Sigmoid colon (tissue), 7 donors: ENCODE results near the gene MORN2. TPM values are rescaled to one million over a fixed set of nuclear protein-coding genes. Genes with fewer than 3 reads are reported as not detected.

Experiments used
- DNase-seq: peaks from one replicate; pipeline ENCODE4 v3.0.0-alpha.2; 2019
- H3K27ac ChIP-seq, 4 donors: fragments of 200-600 bp; sonication (generic); one replicate each; pipeline ENCODE4 v1.5.1; 2016 to 2019; ENCODE audit warnings: mild to moderate bottlenecking in 1 of 4
- H3K27me3 ChIP-seq, 3 donors: fragments of 200-600 bp; sonication (generic); one replicate each; pipeline ENCODE4 v1.5.1; 2019; ENCODE audit warnings: mild to moderate bottlenecking in 1 of 3
- H3K36me3 ChIP-seq, 4 donors: fragments of 200-600 bp; sonication (generic); one replicate each; pipeline ENCODE4 v1.5.1; 2016 to 2019
- H3K4me1 ChIP-seq, 4 donors: fragments of 200-600 bp; sonication (generic); one replicate each; pipeline ENCODE4 v1.5.1; 2017 to 2019
- H3K4me3 ChIP-seq, 4 donors: fragments of 200-600 bp; sonication (generic); one replicate each; pipeline ENCODE4 v1.5.1; 2017 to 2019; ENCODE audit warnings: mild to moderate bottlenecking in 2 of 4, moderate library complexity in 1 of 4
- H3K9me3 ChIP-seq, 4 donors: fragments of 200-600 bp in 3 of 4; sonication (generic) in 3 of 4; one replicate each; pipeline versions ENCODE4 v1.5.1 to v1.6.1; 2013 to 2019
- EP300 ChIP-seq, 4 donors: sonication (generic); formaldehyde crosslinking; IDR thresholded peaks; one replicate each; pipeline ENCODE4 v1.6.1; 2017; ENCODE audit warnings: antibody characterized with exemption in 4 of 4
- POLR2A ChIP-seq, 2 donors: fragments of 450-650 bp; IDR thresholded peaks; one replicate each; pipeline ENCODE4 v1.6.1; 2016; ENCODE audit warnings: antibody characterized with exemption in 2 of 2, mild to moderate bottlenecking in 2 of 2, moderate library complexity in 2 of 2
- POLR2AphosphoS5 ChIP-seq, 4 donors: sonication (generic); formaldehyde crosslinking; IDR thresholded peaks; one replicate each; pipeline ENCODE4 v1.6.1; 2017; ENCODE audit warnings: antibody characterized with exemption in 4 of 4
- WGBS, 2 donors: extraction: QIAGEN DNeasy Blood & Tissue Kit; methylation state at CpG; one replicate each; pipeline ENCODE4 v1.1.7; 2013; 5-methylcytosine and 5-hydroxymethylcytosine counted together
- intact Hi-C: fragments of 100-400 bp; cut with DNase I; formaldehyde crosslinking; loops from one replicate; pipeline ENCODE4 v1.15.1; 2023
- polyA plus RNA-seq, 3 donors: library from polyadenylated mRNA; stranded (reverse); fragments of 200-250 nt; gene quantifications; one replicate each; pipeline ENCODE4 v1.2.3, GENCODE V29; 2013
- total RNA-seq, 4 donors: library from RNA; depleted of rRNA; stranded (reverse); fragments of >200 nt; gene quantifications; one replicate each; pipeline ENCODE4 v1.1.0, GENCODE V29; 2016
- TF ChIP-seq, protein P1 (sequence below), 4 experiments: fragments of 450-650 bp in 3 of 4; fragments of 200-600 bp in 1 of 4; IDR thresholded peaks; one replicate each; pipeline ENCODE4 v1.5.1; 2016 to 2019; ENCODE audit warnings: antibody characterized with exemption in 4 of 4, mild to moderate bottlenecking in 3 of 4, moderate library complexity in 2 of 4
- donor health status: healthy with polysubstance abuse.
- donor health status: Bipolar disorder and iron deficiency.
- donor health status: healthy.

MORN2 gene
- total and polyA plus RNA-seq, 7 donors: 6.4 to 30.6 (median 17.3) TPM

DNA sequence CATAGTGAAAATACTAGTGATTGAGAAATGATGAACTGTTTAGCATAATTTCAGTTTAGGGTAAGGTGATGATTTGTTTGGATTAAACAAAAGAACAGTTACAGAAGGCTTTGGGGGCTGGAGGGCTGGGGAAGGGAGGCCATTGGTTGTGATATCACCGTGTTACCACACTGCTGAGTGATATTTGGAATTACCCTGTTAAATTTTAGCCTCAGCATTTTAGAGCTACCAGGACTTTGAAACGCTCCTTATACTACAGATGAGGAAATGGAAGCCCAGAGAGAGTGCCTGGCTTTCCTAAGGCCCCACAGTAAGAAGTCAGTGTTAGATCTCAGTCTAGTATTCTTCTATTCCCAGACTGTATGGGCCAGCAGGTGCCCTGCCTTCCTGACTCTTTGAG is 29.5 kb downstream of the MORN2 start:
- intact Hi-C loops: no loop called here
- WGBS, 2 donors: 65 to 77% methylated on average over 2 of the region's 2 CpGs
- Histone ChIP-seq H3K36me3 (no peaks in the 10 kb centered on the region), H3K4me1 (no peaks in the 10 kb centered on the region), H3K4me3 (no peak overlapping the region), H3K27ac (no peak overlapping the region), H3K9me3 (no peaks in the 10 kb centered on the region), H3K27me3 (no peaks in the 10 kb centered on the region)
- no peak for DNase-seq
- TF ChIP-seq EP300 (IDR thresholded peaks at IDR 0.05): no peak
- no peak for TF ChIP-seq POLR2AphosphoS5 (IDR thresholded peaks at IDR 0.05)
- no peak for TF ChIP-seq POLR2A (IDR thresholded peaks at IDR 0.05)
- TF ChIP-seq, protein P1, sequence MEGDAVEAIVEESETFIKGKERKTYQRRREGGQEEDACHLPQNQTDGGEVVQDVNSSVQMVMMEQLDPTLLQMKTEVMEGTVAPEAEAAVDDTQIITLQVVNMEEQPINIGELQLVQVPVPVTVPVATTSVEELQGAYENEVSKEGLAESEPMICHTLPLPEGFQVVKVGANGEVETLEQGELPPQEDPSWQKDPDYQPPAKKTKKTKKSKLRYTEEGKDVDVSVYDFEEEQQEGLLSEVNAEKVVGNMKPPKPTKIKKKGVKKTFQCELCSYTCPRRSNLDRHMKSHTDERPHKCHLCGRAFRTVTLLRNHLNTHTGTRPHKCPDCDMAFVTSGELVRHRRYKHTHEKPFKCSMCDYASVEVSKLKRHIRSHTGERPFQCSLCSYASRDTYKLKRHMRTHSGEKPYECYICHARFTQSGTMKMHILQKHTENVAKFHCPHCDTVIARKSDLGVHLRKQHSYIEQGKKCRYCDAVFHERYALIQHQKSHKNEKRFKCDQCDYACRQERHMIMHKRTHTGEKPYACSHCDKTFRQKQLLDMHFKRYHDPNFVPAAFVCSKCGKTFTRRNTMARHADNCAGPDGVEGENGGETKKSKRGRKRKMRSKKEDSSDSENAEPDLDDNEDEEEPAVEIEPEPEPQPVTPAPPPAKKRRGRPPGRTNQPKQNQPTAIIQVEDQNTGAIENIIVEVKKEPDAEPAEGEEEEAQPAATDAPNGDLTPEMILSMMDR (IDR thresholded peaks at IDR 0.05): no peak

DNA sequence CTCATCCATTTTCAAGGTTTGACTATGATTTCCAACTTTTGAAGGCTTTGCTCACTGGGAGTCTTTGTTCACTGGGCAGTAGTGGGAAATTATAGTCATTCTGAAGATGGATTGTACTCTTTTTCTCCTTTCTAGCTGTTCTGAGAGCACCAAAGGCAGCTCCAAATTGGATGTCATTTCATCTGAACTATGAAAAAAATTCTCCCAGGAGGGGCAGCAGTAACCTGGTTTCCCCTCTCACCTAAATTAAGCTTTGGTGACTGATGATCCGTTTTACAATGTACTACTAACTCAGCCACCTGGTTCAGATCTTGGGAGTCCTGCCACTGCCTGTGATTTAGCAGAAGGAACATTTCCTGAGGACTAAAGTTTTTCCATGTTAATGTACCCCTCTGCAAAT is 31.5 kb downstream of the MORN2 start:
- 27 to 67% methylated on average over 1 of the region's 1 CpG for WGBS, 2 donors
- Histone ChIP-seq H3K27ac (no peak overlapping the region), H3K27me3 (no peaks in the 10 kb centered on the region), H3K4me3 (no peak overlapping the region), H3K4me1 (no peaks in the 10 kb centered on the region), H3K9me3 (no peaks in the 10 kb centered on the region), H3K36me3 (no peaks in the 10 kb centered on the region)
- intact Hi-C loops: no loop called here
- no peak for TF ChIP-seq POLR2A (IDR thresholded peaks at IDR 0.05)
- TF ChIP-seq, protein P1 (IDR thresholded peaks at IDR 0.05): no peak
- TF ChIP-seq POLR2AphosphoS5 (IDR thresholded peaks at IDR 0.05): no peak
- no peak for TF ChIP-seq EP300 (IDR thresholded peaks at IDR 0.05)
- DNase-seq: no peak

- H3K4me1 ChIP-seq: no peaks in the 10 kb centered on the region
- 77 to 87% methylated on average over 2 of the region's 2 CpGs for WGBS, 2 donors
- intact Hi-C loops: no loop called here
- no peaks in the 10 kb centered on the region for H3K27me3 ChIP-seq
- H3K4me3 ChIP-seq: no peak overlapping the region
- no peaks in the 10 kb centered on the region for H3K9me3 ChIP-seq
- TF ChIP-seq POLR2AphosphoS5 (IDR thresholded peaks at IDR 0.05) (no peak), POLR2A (IDR thresholded peaks at IDR 0.05) (no peak)
- TF ChIP-seq, protein P1 (IDR thresholded peaks at IDR 0.05): no peak
- no peak overlapping the region for H3K27ac ChIP-seq
- no peak for DNase-seq
- no peaks in the 10 kb centered on the region for H3K36me3 ChIP-seq
These were observed 32.2 kb downstream of the MORN2 start for GRCh38 chr2:38907743-38908562.

- Histone ChIP-seq H3K27ac (no peak overlapping the region), H3K36me3 (no peaks in the 10 kb centered on the region), H3K4me3 (no peak overlapping the region), H3K27me3 (no peaks in the 10 kb centered on the region), H3K9me3 (no peaks in the 10 kb centered on the region), H3K4me1 (no peaks in the 10 kb centered on the region)
- intact Hi-C loops: no loop called here
- DNase-seq: no peak
- TF ChIP-seq POLR2A (IDR thresholded peaks at IDR 0.05) (no peak), POLR2AphosphoS5 (IDR thresholded peaks at IDR 0.05) (no peak), EP300 (IDR thresholded peaks at IDR 0.05) (no peak)
- TF ChIP-seq, protein P1 (IDR thresholded peaks at IDR 0.05): no peak
- 91 to 97% methylated on average over 1 of the region's 1 CpG for WGBS, 2 donors
These were observed 34.1 kb downstream of the MORN2 start for GRCh38 chr2:38909872-38910271.

- TF ChIP-seq POLR2A (IDR thresholded peaks at IDR 0.05) (no peak), EP300 (IDR thresholded peaks at IDR 0.05) (no peak), POLR2AphosphoS5 (IDR thresholded peaks at IDR 0.05) (no peak)
- TF ChIP-seq, protein P1 (IDR thresholded peaks at IDR 0.05): no peak
- no peaks in the 10 kb centered on the region for H3K9me3 ChIP-seq
- H3K36me3 ChIP-seq: no peaks in the 10 kb centered on the region
- no peak overlapping the region for H3K4me3 ChIP-seq
- 89 to 90% methylated on average over 1 of the region's 1 CpG for WGBS, 2 donors
- no peaks in the 10 kb centered on the region for H3K4me1 ChIP-seq
- intact Hi-C loops: no loop called here
- H3K27me3 ChIP-seq: no peaks in the 10 kb centered on the region
- DNase-seq: no peak
- no peak overlapping the region for H3K27ac ChIP-seq
These were observed 35.4 kb downstream of the MORN2 start for GRCh38 chr2:38911191-38911590.
